KMS-11 (cell line): ENCODE measurements around the gene EFCAB6.
"Not testable (repeated sequence)": the region's sequence is repeated elsewhere in the genome, so short reads cannot be mapped to it uniquely, and the experiment has no call there.

Experiments
- H2AFZ ChIP-seq: fragments of 200-600 bp; sonication (generic); 2 replicates; pipeline ENCODE4 v1.6.1; 2016; ENCODE audit warnings: antibody characterized with exemption, mixed run types, low read depth
- H3K27ac ChIP-seq: fragments of 200-600 bp; sonication (generic); 2 replicates; pipeline ENCODE4 v1.6.1; 2016; ENCODE audit warnings: mild to moderate bottlenecking, mixed run types
- H3K27me3 ChIP-seq: fragments of 200-600 bp; sonication (generic); 2 replicates; pipeline ENCODE4 v1.6.1; 2017; ENCODE audit warnings: mild to moderate bottlenecking, low read depth, mixed run types, moderate library complexity; ENCODE audit not compliant: insufficient read depth
- H3K36me3 ChIP-seq: fragments of 200-600 bp; sonication (generic); 2 replicates; pipeline ENCODE4 v1.6.1; 2017; ENCODE audit warnings: mild to moderate bottlenecking, mixed run types; ENCODE audit not compliant: insufficient read depth
- H3K4me1 ChIP-seq: fragments of 200-600 bp; sonication (generic); 2 replicates; pipeline ENCODE4 v1.6.1; 2016; ENCODE audit warnings: mild to moderate bottlenecking, low read depth, mixed run types; ENCODE audit not compliant: poor library complexity, severe bottlenecking
- H3K4me2 ChIP-seq: fragments of 200-600 bp; sonication (generic); 2 replicates; pipeline ENCODE4 v1.7.0; 2016; ENCODE audit warnings: mild to moderate bottlenecking, mixed run types
- H3K4me3 ChIP-seq: fragments of 200-600 bp; sonication (generic); IDR thresholded peaks from 2 replicates; pipeline ENCODE4 v1.6.1; 2017; ENCODE audit warnings: low read depth, low read length, mixed read lengths; ENCODE audit not compliant: insufficient read depth
- H3K79me2 ChIP-seq: fragments of 200-600 bp; sonication (generic); 2 replicates; pipeline ENCODE4 v1.6.1; 2016; ENCODE audit warnings: low read depth, mixed run types; ENCODE audit not compliant: insufficient read depth
- H3K9ac ChIP-seq: fragments of 200-600 bp; sonication (generic); 2 replicates; pipeline ENCODE4 v1.6.1; 2016; ENCODE audit warnings: mild to moderate bottlenecking, mixed run types
- H4K20me1 ChIP-seq: fragments of 200-600 bp; sonication (generic); 2 replicates; pipeline ENCODE4 v1.6.1; 2016; ENCODE audit warnings: mild to moderate bottlenecking, mixed run types; ENCODE audit not compliant: insufficient read depth
- TF ChIP-seq, protein P1 (sequence below): fragments of 200-600 bp; sonication (generic); conservative IDR thresholded peaks from 2 replicates; pipeline ENCODE4 v1.6.1; 2017; ENCODE audit warnings: low read depth, mild to moderate bottlenecking, antibody characterized with exemption, low read length, moderate library complexity, mixed read lengths

The EFCAB6 gene

DNA sequence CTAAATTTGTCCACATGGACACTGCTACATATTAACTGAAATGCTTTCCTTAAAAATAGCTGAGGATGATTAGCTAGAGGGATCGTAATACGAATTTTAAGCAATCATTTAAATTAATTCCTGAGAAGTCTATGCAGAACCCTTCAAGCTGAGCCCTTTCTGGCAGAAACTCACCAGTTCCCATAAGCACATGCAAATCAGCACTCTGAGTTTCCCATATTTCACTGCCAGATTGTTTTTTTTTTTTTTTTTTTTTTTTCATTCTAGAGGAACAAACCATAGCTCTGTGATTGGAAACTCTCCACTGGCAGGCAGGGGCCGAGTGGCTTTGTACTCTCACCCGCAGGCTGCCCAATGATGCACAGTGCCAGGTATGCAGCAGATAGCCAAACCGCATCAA, 145.6 kb downstream of the EFCAB6 start:
- Histone ChIP-seq H3K9ac (no peak overlapping the region), H4K20me1 (no peaks in the 10 kb centered on the region), H3K4me2 (no peak overlapping the region), H3K4me3 (no peak overlapping the region), H3K27ac (no peak overlapping the region), H3K79me2 (no peaks in the 10 kb centered on the region), H3K36me3 (no peaks in the 10 kb centered on the region), H2AFZ (no peak overlapping the region), H3K27me3 (no peaks in the 10 kb centered on the region), H3K4me1 (no peaks in the 10 kb centered on the region)
- TF ChIP-seq, protein P1, sequence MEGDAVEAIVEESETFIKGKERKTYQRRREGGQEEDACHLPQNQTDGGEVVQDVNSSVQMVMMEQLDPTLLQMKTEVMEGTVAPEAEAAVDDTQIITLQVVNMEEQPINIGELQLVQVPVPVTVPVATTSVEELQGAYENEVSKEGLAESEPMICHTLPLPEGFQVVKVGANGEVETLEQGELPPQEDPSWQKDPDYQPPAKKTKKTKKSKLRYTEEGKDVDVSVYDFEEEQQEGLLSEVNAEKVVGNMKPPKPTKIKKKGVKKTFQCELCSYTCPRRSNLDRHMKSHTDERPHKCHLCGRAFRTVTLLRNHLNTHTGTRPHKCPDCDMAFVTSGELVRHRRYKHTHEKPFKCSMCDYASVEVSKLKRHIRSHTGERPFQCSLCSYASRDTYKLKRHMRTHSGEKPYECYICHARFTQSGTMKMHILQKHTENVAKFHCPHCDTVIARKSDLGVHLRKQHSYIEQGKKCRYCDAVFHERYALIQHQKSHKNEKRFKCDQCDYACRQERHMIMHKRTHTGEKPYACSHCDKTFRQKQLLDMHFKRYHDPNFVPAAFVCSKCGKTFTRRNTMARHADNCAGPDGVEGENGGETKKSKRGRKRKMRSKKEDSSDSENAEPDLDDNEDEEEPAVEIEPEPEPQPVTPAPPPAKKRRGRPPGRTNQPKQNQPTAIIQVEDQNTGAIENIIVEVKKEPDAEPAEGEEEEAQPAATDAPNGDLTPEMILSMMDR: no peak

DNA sequence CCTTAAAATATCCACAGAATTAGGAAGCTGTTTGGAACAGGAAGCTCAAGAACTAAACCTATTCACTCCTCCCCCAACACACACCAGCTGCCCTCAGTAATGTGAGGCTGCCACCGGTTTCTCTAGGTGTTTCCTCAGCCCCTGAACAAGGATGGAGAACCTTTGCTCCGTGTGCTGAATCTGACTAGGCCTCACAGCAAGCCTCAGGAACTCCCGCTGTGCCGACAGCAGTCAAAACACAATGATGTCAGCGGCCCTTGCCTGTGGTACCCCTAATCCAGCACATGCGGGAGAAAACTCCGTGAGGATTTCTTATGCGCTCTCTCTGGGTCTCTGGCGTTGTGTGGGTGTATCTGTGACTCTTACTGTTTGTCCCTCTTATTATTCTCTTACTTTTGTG, 153.3 kb downstream of the EFCAB6 start:
- TF ChIP-seq, protein P1: no peak
- no peak overlapping the region for H2AFZ ChIP-seq
- H3K4me3 ChIP-seq: no peak overlapping the region
- H4K20me1 ChIP-seq: no peaks in the 10 kb centered on the region
- H3K27ac ChIP-seq: no peak overlapping the region
- no peaks in the 10 kb centered on the region for H3K79me2 ChIP-seq
- no peak overlapping the region for H3K4me2 ChIP-seq
- no peak overlapping the region for H3K9ac ChIP-seq
- no peaks in the 10 kb centered on the region for H3K4me1 ChIP-seq
- H3K27me3 ChIP-seq: no peaks in the 10 kb centered on the region; the same call in 1 of the 2 replicates
- no peaks in the 10 kb centered on the region for H3K36me3 ChIP-seq

DNA sequence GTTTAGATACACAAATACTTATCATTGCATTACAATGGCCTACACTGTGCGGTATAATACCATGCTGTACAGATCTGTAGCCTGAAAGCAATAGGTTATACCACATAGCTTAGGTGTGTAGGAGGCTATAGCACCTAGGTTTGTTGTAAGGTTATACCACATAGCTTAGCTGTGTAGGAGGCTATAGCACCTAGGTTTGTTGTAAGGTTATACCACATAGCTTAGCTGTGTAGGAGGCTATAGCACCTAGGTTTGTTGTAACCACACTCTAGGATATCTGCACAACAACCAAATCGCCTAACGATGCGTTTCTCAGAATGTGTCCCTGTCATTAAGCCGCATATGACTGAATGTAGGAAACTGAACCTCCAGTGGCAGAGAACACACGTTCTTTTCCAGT, 155.5 kb downstream of the EFCAB6 start:
- not testable (repeated sequence) for H3K4me1 ChIP-seq, H4K20me1 ChIP-seq, H2AFZ ChIP-seq, H3K27ac ChIP-seq, H3K4me3 ChIP-seq, H3K9ac ChIP-seq, H3K36me3 ChIP-seq, H3K4me2 ChIP-seq, H3K27me3 ChIP-seq, H3K79me2 ChIP-seq

DNA sequence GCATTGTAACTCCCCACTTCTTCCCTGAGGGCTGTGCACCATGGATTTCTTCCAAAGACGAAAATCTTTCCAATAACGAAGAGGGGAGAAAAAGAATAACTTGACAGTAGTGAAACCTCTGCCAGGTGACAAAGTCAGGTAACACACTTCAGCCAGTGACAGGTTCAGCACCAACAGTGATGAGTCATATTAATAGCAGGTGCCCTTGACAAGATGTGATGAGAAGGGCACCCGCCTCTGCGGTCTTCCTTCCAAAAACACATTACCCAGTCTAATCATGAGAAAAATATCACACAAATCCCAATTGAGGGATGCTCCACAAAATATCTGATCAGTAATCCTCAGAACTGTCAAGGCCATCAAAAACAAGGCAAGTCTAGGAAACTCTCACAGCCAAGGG, 157.8 kb downstream of the EFCAB6 start:
- H3K27me3 ChIP-seq: no peaks in the 10 kb centered on the region; the same call in 1 of the 2 replicates
- H3K79me2 ChIP-seq: no peaks in the 10 kb centered on the region
- no peak overlapping the region for H3K27ac ChIP-seq
- H4K20me1 ChIP-seq: no peaks in the 10 kb centered on the region
- H3K4me2 ChIP-seq: no peak overlapping the region
- no peak overlapping the region for H3K9ac ChIP-seq
- TF ChIP-seq, protein P1: no peak
- H3K36me3 ChIP-seq: no peaks in the 10 kb centered on the region
- H3K4me3 ChIP-seq: no peak overlapping the region
- no peak overlapping the region for H2AFZ ChIP-seq
- no peaks in the 10 kb centered on the region for H3K4me1 ChIP-seq

DNA sequence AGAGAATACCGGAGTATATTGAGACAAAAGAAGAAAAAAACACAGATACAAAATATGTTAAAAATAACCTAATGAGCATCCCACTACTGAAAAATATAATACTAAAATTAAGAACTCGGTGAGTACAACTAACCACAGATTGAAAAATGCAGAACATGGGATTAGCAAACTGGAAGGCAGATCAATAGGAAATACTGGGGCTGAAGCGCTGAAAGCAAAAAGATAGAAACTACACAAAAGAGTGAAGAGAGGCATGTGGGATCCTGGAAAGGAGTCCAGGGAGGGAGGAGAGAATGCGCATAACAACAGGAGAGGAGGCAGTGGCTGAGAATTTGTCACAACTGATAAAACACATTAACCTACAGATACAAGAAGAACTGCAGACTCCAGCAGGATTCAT, 159.3 kb downstream of the EFCAB6 start:
- H3K4me3 ChIP-seq: no peak overlapping the region
- H3K4me1 ChIP-seq: no peaks in the 10 kb centered on the region
- H3K36me3 ChIP-seq: no peaks in the 10 kb centered on the region
- H3K9ac ChIP-seq: no peak overlapping the region
- no peaks in the 10 kb centered on the region for H3K27me3 ChIP-seq
- H3K27ac ChIP-seq: no peak overlapping the region
- H3K4me2 ChIP-seq: no peak overlapping the region
- H2AFZ ChIP-seq: no peak overlapping the region
- TF ChIP-seq, protein P1: no peak
- H3K79me2 ChIP-seq: no peaks in the 10 kb centered on the region
- no peaks in the 10 kb centered on the region for H4K20me1 ChIP-seq
